BLaER1 treated with 17β-estradiol and CSF1 and Interleukin-3, amounts not matched to agents 10 nM and 100 nM (cell line): ENCODE results near the gene PRR30.

Experiments
- H3K27ac ChIP-seq, 11 experiments: shearing (Covaris generic); formaldehyde crosslinking; 2 replicates each; pipeline ENCODE4 v1.8.1; 2022
- H3K27me3 ChIP-seq, 11 experiments: shearing (Covaris generic); formaldehyde crosslinking; 2 replicates each; pipeline ENCODE4 v1.8.1; 2022
- H3K36me3 ChIP-seq, 11 experiments: shearing (Covaris generic); formaldehyde crosslinking; 2 replicates each; pipeline ENCODE4 v1.8.1; 2022
- H3K4me1 ChIP-seq, 10 experiments: shearing (Covaris generic); formaldehyde crosslinking; 2 replicates each; pipeline ENCODE4 v1.8.1; 2022
- H3K4me2 ChIP-seq, 11 experiments: shearing (Covaris generic); formaldehyde crosslinking; 2 replicates each; pipeline ENCODE4 v1.8.1; 2022
- H3K4me3 ChIP-seq, 10 experiments: shearing (Covaris generic); formaldehyde crosslinking; 2 replicates each; pipeline ENCODE4 v1.8.1; 2022
- H3K9ac ChIP-seq, 11 experiments: shearing (Covaris generic); formaldehyde crosslinking; 2 replicates each; pipeline ENCODE4 v1.8.1; 2022
- H3K9me3 ChIP-seq, 11 experiments: shearing (Covaris generic); formaldehyde crosslinking; replicated peaks in 1 of 11; 2 replicates each; pipeline ENCODE4 v1.8.1; 2022
- H4K20me1 ChIP-seq, 11 experiments: shearing (Covaris generic); formaldehyde crosslinking; 2 replicates each; pipeline ENCODE4 v1.8.1; 2022
- Cebpa-rat ChIP-seq, 11 experiments: shearing (Covaris generic); IDR thresholded peaks; 2 replicates each; pipeline ENCODE4 v1.8.1; 2022

PRR30 gene

DNA sequence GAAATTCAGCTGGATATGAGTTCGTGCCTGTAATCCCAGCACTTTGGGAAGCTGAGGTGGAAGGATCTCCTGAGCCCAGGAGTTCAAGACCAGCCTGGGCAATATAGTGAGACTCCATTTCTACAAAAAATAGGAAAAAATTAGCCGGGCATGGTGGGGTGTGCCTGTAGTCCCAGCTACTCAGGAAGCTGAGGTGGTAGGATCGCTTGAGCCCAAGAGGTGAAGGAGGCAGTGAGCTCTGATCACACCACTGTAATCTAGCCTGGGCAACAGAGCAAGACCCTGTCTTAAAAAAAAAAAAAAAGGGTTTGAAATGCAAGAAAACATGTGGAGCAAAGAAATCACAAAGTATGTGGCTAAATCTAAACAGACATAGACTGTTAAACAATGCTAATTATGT lies 30.1 kb downstream of the PRR30 start:
- TF ChIP-seq Cebpa-rat (IDR thresholded peaks at IDR 0.05) = no peak
- no peak overlapping the region for H3K4me3 ChIP-seq
- no peaks in the 10 kb centered on the region; a peak in 1 of 22 replicates for H4K20me1 ChIP-seq
- H3K36me3 ChIP-seq = no peaks in the 10 kb centered on the region
- no peaks in the 10 kb centered on the region for H3K27me3 ChIP-seq
- no peak overlapping the region for H3K27ac ChIP-seq
- H3K9ac ChIP-seq = no peak overlapping the region
- no peaks in the 10 kb centered on the region for H3K9me3 ChIP-seq
- no peak overlapping the region for H3K4me2 ChIP-seq
- peaks cover 9 to 18% (median 13%) of the 10 kb centered on the region in 10 experiments for H3K4me1 ChIP-seq

GRCh38 chr2:27108221-27108620 lies 31.0 kb downstream of the PRR30 start:
- Histone ChIP-seq H3K9ac (no peak overlapping the region), H3K27me3 (no peaks in the 10 kb centered on the region), H3K27ac (no peak overlapping the region), H3K9me3 (no peaks in the 10 kb centered on the region), H3K36me3 (no peaks in the 10 kb centered on the region), H3K4me2 (no peak overlapping the region), H3K4me1 (peaks cover 9 to 18% (median 13%) of the 10 kb centered on the region in 10 experiments), H3K4me3 (no peak overlapping the region), H4K20me1 (no peaks in the 10 kb centered on the region; a peak in 1 of 22 replicates)
- TF ChIP-seq Cebpa-rat (IDR thresholded peaks at IDR 0.05) = no peak

GRCh38 chr2:27105981-27106380 lies 33.2 kb downstream of the PRR30 start:
- H4K20me1 ChIP-seq = no peaks in the 10 kb centered on the region
- H3K27ac ChIP-seq = no peak overlapping the region
- no peak overlapping the region for H3K4me3 ChIP-seq
- no peak for TF ChIP-seq Cebpa-rat (IDR thresholded peaks at IDR 0.05)
- H3K36me3 ChIP-seq = no peaks in the 10 kb centered on the region
- no peaks in the 10 kb centered on the region for H3K9me3 ChIP-seq
- peak overlapping the region; percentile 38 to 69 (median 55); a peak in 21 of 22 replicates for H3K4me2 ChIP-seq
- peak overlapping the region in 2 of 11 experiments; percentile 17 to 22; a peak in 1 of 22 replicates for H3K9ac ChIP-seq
- H3K4me1 ChIP-seq = peaks cover 9 to 18% (median 13%) of the 10 kb centered on the region in 10 experiments
- no peaks in the 10 kb centered on the region for H3K27me3 ChIP-seq

DNA sequence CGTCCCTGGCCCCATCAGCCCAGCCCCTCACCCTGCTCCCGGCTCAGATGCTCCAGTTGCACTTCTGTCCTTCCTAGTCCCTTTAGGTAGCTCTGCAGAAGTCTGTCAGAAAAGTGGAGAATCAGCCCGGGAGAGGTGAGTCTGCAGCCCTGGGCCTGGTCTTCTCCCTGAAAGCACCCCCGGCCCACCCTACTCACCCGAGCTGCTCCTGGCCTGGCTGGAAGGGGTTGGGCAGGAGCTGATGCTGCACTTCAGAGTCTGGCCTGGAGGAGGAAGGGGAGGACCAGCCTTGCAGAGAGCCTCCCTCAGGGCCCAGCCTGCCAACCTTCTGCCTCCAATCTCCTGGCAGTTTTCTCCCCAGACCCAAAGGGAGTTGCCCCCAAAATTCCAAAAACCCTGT lies 36.9 kb downstream of the PRR30 start:
- TF ChIP-seq Cebpa-rat (IDR thresholded peaks at IDR 0.05) = no peak
- H4K20me1 ChIP-seq = no peaks in the 10 kb centered on the region
- H3K27me3 ChIP-seq = no peaks in the 10 kb centered on the region
- H3K4me1 ChIP-seq = peaks cover 13 to 27% (median 17%) of the 10 kb centered on the region in 10 experiments
- H3K27ac ChIP-seq = no peak overlapping the region
- no peaks in the 10 kb centered on the region for H3K36me3 ChIP-seq
- no peak overlapping the region for H3K4me2 ChIP-seq
- H3K4me3 ChIP-seq = no peak overlapping the region
- H3K9me3 ChIP-seq = no peaks in the 10 kb centered on the region
- H3K9ac ChIP-seq = no peak overlapping the region

- no peaks in the 10 kb centered on the region for H3K36me3 ChIP-seq
- H3K4me2 ChIP-seq = no peak overlapping the region
- H3K9ac ChIP-seq = no peak overlapping the region
- no peaks in the 10 kb centered on the region for H3K27me3 ChIP-seq
- H3K27ac ChIP-seq = no peak overlapping the region
- no peak overlapping the region for H3K4me3 ChIP-seq
- peaks cover 16 to 24% (median 19%) of the 10 kb centered on the region in 10 experiments; a peak in 19 of 20 replicates for H3K4me1 ChIP-seq
- no peaks in the 10 kb centered on the region for H3K9me3 ChIP-seq
- TF ChIP-seq Cebpa-rat (IDR thresholded peaks at IDR 0.05) = no peak
- H4K20me1 ChIP-seq = no peaks in the 10 kb centered on the region
Measured at GRCh38 chr2:27100036-27100435, 39.2 kb downstream of the PRR30 start.

DNA sequence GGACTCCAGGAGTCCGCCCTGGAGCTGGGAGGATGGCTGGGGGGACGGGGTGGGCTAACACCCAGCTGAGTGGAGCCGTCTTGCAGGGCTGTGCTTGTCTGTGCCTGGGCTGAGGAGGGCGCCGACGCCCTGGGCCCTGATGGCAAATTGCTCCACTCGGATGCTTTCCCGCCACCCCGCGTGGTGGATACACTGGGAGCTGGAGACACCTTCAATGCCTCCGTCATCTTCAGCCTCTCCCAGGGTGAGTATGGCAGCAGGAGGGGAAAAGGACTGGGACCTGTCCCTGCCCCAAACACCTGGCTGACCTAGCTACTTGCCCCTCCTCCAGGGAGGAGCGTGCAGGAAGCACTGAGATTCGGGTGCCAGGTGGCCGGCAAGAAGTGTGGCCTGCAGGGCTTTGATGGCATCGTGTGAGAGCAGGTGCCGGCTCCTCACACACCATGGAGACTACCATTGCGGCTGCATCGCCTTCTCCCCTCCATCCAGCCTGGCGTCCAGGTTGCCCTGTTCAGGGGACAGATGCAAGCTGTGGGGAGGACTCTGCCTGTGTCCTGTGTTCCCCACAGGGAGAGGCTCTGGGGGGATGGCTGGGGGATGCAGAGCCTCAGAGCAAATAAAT lies 39.8 kb downstream of the PRR30 start:
- Histone ChIP-seq H4K20me1 (no peaks in the 10 kb centered on the region), H3K9ac (peak overlapping the region in 1 of 11 experiments; percentile 19; a peak in 4 of 22 replicates), H3K9me3 (no peaks in the 10 kb centered on the region), H3K36me3 (no peaks in the 10 kb centered on the region), H3K4me2 (peak overlapping the region in 4 of 11 experiments; percentile 12 to 50 (median 42); a peak in 4 of 22 replicates), H3K4me3 (no peak overlapping the region), H3K4me1 (peaks cover 15 to 24% (median 19%) of the 10 kb centered on the region in 10 experiments; a peak in 19 of 20 replicates), H3K27ac (no peak overlapping the region), H3K27me3 (no peaks in the 10 kb centered on the region)
- TF ChIP-seq Cebpa-rat (IDR thresholded peaks at IDR 0.05) = no peak

GRCh38 chr2:27097341-27097740 lies 41.9 kb downstream of the PRR30 start:
- H3K27ac ChIP-seq = no peak overlapping the region
- H3K4me1 ChIP-seq = peaks cover 15 to 28% (median 19%) of the 10 kb centered on the region in 10 experiments; a peak in 19 of 20 replicates
- peak overlapping the region in 3 of 11 experiments; percentile 65 to 74 (median 67); a peak in 6 of 22 replicates for H3K4me2 ChIP-seq
- H3K36me3 ChIP-seq = no peaks in the 10 kb centered on the region
- H3K4me3 ChIP-seq = no peak overlapping the region
- H3K9ac ChIP-seq = no peak overlapping the region; a peak in 1 of 22 replicates
- H3K27me3 ChIP-seq = no peaks in the 10 kb centered on the region
- no peaks in the 10 kb centered on the region for H4K20me1 ChIP-seq
- no peak for TF ChIP-seq Cebpa-rat (IDR thresholded peaks at IDR 0.05)
- no peaks in the 10 kb centered on the region for H3K9me3 ChIP-seq

- Histone ChIP-seq H3K4me2 (peak overlapping the region in 6 of 11 experiments; percentile 44 to 74 (median 67); a peak in 11 of 22 replicates), H3K27ac (peak overlapping the region in 2 of 11 experiments; percentile 1 to 3; a peak in 1 of 22 replicates), H3K4me1 (peaks cover 15 to 29% (median 19%) of the 10 kb centered on the region in 10 experiments; a peak in 19 of 20 replicates)
Measured at GRCh38 chr2:27096748-27097297, 42.4 kb downstream of the PRR30 start.

More at GRCh38 chr2:27096748-27097297, 42.4 kb downstream of the PRR30 start:
- Histone ChIP-seq H3K4me3 (no peak overlapping the region), H3K27me3 (no peaks in the 10 kb centered on the region), H3K36me3 (no peaks in the 10 kb centered on the region), H4K20me1 (no peaks in the 10 kb centered on the region), H3K9ac (peak overlapping the region in 2 of 11 experiments; percentile 3 to 19; a peak in 3 of 22 replicates), H3K9me3 (no peaks in the 10 kb centered on the region)
- no peak for TF ChIP-seq Cebpa-rat (IDR thresholded peaks at IDR 0.05)
